Hindlimb muscle (tissue), 1 donor: ENCODE data around the gene KLK7. TPM values are rescaled to one million over a fixed set of nuclear protein-coding genes. Genes with fewer than 3 reads are reported as not detected.
"Not testable (repeated sequence)": the region's sequence is repeated elsewhere in the genome, so short reads cannot be mapped to it uniquely, and the experiment has no call there.

ENCODE experiments used
- DNase-seq: peaks from one replicate; pipeline ENCODE4 v3.0.0-alpha.2; 2013
- polyA plus RNA-seq: library from polyadenylated mRNA; unstranded; fragments of 120-200 nt; gene quantifications from one replicate; pipeline ENCODE4 v1.2.1, GENCODE V29; 2013; ENCODE audit not compliant: insufficient read length

The KLK7 gene
- polyA plus RNA-seq, 1 donor, result not detected

DNA sequence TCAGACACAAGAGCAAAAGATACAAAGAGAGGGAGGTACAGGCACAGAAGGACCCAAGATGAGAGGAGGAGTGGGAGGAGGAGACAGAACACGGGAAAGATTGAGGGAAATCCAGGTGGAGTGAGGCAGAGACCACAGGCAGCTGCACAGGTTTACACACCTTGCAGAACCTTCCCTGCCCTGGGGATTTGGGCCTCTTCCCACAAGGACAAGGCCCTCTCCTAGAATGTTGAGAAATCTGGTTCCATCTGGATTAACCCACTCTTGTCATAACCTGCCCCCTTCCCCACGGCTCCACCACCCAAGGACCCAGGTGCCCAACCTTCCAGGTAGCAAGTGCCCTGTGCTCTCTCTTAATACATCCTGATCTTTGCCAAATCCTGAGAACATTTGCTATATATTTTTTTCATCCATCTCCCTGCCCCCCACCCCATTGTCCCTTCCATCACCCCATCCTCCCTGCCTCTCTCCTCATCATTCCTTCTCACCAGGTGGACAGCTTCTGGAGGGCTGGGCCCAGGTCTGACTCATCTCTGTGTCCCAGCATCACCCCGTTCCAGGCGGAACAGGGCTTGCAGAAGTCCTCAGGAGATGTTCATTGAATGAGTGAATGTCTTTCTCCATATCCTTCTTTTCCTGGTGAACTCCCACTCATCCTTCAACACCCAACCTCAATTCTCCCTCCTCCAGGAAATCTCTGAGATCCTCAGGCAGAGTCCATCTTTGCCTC is 26.5 kb upstream of the KLK7 start:
- no peak for DNase-seq

DNA sequence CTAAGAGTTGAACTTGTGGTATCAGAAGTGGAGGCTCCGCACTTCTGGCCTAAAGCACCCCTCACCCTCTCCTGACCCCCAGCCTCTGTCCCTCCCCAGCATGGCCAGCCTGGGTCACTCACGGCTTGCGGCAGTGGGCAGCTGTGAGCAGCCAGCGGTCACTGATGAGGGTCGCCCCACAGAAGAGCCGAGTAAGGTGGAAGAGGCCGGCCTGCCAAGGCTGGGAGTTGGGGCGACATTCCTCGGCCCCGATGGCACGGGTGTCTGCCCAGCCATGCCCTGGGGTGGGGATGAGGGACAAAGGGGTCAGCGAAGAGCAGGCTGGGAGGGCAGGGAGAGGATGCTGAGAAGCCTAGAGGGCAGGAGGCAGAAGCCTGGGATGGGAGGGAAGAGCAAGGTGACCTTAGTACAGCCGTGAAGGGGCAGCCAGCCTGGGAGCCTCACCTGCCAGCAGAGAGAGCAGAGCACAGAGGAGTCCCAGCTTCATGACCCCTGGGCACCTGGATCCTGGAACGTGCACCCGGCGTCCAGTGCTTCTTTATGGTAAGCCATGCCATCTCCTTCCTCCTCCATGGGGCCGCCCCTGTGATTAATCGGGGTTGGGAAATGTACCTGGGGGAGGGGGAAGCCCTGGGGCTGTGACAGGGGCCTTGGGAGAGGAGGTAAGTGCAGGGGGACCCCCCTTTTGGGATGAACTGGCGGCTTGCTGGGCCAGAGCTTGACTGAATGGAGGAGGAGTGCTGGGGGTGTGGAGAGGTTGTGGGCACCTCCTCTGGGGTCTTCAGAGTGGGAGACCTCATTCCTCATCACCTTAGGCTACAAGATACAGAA is 25.6 kb upstream of the KLK7 start:
- DNase-seq, result no peak

GRCh38 chr19:51007488-51007887 is 23.8 kb upstream of the KLK7 start:
- no peak for DNase-seq

DNA sequence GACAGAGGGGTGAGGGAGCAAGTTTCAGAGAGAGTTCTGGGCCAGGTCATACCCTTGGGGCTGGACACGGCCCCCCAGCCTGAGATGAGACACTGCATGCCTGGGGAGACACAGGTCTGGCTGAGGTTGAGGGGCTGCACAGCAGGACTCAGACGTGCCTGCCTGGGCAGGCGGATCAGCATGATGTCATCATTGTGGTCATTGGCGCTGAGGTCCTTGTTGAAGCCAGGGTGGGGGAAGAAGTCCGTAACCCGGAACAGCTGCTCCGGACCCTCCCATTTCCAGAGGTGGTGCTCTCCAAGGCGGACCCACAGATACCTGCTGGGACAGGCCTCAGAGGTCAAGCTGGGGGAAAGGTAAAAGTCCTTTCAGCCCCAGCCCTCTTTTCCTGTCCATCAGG is 22.7 kb upstream of the KLK7 start:
- no peak for DNase-seq

DNA sequence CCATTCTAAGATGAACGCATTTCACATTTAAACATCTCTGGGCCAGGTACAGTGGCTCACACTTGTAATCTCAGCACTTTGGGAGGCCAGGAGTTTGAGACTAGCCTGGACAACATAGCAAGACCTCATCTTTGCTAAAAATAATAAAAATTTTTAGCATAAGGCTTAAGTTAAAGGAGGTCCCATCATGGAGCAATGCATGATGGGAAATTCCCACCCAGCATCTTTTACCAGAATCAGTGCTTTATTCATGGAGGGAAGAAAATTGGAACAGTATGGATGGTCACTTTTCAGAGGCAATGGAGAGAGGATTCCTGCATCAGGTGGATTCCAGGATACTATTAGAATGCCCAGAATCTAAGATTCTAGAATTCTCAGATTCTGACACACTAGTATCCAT is 21.5 kb upstream of the KLK7 start:
- no peak for DNase-seq

DNA sequence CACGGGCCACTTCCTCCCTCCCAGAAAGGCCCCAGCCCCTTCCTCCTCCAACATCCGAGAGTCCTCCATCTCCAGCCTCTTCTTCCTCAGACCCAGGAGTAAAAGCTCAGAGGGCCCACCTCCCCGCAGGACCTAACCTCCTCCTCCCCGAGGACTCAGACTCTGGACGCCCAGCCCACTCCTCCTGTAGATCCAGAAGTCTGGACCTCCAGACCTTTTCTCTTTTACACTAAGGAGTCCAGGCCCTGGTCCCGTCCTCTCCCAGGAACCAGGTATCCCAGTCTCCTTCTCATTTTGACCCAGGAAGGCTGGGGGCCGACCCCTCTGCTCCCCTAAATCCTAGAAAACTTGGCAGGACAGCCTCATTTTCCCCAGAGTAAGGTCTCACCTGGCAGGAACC is 19.6 kb upstream of the KLK7 start:
- DNase-seq, result no peak

DNA sequence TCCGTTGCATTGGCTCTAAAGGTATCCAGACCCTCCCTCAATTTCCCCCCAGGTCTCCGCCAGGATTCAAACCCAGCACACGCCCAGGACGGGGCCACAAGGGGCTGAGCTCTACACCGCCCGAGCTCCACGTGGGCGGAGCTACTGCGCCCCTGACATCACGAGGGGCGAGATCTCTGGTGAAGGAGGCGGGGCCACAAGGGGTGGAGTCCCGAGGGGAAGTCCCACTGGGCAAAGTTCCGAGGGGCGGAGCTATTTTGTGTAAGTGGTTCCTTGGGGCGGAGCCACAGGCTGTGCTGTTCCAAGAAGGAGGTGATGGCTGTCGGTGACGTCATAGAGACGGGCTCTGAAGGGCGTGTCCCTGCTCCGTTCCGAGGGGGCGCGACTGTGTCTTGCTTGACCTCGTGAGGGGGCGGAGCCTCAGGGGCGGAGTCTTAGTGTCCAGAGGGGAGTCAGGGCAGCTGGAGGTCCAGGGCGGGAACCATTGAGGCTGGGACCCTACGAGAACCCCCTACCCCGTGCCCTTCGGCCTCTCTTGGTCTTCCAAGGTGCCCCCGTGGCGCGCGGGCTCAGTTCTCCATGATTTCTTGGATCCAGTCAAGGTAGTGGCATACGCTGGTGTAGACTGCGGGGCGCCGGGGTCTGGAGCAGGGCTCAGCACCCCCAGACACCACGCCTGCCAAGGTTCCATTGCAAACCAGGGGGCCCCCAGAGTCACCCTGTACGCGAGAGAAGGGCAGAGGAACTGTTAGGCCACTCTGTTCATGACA is 19.0 kb upstream of the KLK7 start:
- DNase-seq, result no peak

DNA sequence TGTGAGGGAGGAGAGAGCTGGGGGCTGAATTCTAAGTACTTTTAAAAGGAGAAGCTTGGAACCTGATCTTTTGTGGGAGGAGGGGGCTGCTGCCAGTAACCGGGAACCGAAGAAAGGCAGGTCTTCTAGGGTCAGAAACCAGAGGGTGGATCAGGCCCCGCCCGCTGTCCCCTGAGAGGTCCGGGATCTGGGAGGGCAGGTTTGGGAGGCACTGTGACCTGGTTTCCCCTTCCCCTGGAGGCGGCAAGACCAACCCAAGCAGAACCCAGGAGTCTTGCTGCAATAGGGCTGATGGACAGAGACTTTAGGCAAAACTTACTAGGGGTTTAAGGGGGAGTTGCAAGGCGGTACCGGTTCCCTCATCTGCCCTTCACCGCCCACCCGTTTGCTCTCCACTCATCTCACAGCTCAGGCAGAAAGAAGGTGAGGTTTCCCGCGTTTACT is 18.4 kb upstream of the KLK7 start:
- DNase-seq, result no peak

- DNase-seq, result no peak
Observed at GRCh38 chr19:51001515-51001914, 17.8 kb upstream of the KLK7 start, which contains the start of gene KLK8. TSS of gene KLK8 (minus strand) at chr19:51001604. CDS start at chr19:51001167, 437 bp downstream.

GRCh38 chr19:51000981-51001380 is 17.3 kb upstream of the KLK7 start:
- DNase-seq, result no peak

DNA sequence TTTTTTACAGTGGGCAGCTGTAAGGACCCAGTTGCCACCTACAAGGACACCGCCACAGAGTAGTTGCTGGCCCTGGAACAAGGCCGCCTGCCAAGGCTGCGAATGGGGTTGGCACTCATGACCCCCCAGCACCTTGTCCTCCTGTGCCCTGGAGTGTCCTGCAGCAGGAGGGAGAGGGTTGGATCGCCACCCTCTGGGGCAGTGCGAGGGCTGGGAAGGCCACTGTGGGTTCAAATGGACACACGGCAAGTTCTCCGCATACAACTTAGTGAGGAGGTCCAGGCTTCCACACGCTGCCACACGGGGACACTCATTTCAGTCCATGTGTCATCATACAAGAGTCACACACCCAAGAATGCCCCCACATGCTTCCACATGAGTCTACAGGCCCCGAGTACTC is 16.7 kb upstream of the KLK7 start:
- no peak for DNase-seq

DNA sequence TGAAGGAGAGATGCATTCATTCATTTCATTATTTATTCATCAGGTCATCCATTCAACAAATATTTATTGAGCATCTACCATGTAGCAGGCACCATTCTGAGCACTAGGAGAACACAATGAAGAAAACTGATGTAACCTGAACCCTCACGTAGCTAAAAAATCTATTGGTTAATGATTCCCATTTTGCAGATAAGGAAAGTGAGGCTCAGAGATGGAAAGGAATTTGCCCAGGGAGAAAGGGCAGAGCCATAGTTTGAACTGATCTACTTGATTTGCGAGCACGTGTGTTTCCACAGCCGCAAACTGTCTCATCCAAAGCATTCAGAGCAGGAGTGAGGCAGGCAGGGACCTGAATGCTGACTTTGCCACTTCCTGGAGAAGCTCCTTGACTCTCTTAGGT is 15.0 kb upstream of the KLK7 start:
- no peak for DNase-seq

- DNase-seq, result no peak
Observed at GRCh38 chr19:50998061-50998460, 14.3 kb upstream of the KLK7 start.

DNA sequence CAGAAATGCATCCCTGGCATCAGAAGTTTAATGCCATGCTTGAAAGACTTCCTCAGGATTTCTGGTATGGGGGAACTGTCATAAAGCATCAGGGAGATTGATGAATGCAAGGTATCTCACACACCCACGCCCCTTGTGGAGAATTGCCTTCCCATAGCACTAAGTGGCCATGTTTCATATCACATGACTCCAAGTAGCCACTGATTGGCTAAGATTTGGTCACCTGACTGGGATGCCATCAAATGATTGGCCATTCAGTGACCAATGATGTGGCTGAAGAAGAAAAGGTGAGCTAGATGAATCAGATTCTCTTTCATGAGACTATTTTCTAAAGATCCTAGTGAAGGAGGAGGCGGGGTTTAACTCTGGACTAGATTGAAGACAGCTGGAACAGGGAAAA is 10.4 kb upstream of the KLK7 start:
- DNase-seq, result no peak

GRCh38 chr19:50992666-50993035 is 8.9 kb upstream of the KLK7 start:
- no peak for DNase-seq

- DNase-seq, result not testable (repeated sequence)
Observed at GRCh38 chr19:50984416-50984815, 699 bp upstream of the KLK7 start.

DNA sequence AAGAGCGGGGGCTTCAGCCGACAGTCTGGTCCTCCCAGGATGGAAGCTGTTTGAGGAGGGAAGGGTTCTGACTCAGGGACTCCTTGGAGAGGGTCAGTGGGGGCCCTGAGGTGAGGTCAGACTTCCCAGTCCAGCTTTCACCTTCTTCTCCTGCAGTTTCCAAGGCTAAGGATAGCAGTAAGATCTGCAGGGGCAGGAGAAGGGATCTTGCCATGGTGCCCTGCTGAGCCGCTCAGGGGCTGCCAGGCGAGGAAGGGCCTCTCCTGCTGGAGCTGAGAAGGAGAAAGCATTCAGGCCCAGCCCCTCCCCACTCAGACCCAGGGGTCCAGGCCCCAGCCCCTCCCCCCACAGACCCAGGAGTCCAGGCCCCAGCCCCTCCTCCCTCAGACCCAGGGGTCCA is 1.5 kb downstream of the KLK7 start:
- no peak for DNase-seq

DNA sequence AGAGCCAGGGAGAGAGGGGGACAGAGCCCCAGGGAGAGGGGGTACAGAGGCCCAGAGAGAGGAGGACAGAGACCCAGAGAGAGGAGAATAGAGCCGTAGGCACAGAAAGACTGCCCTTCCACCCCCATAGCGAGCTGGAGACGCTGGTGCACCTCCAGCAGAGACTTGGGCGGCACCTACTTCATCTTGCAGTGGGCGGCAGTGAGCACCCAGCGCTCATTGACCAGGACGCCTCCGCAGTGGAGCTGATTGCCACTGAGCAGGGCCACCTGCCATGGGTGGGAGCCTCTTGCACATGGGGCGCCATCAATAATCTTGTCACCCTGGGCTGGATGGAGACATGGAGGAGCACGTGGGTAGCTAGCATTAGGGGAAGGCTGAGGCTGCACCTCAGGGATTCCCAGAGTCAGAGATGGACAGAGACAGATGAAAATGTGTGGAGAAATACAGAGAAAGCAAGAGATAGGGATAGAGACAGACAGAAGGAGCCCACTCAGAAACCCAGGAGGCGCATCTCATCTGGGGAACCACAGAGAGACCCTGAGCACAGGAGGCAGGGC is 2.0 kb downstream of the KLK7 start:
- no peak for DNase-seq

DNA sequence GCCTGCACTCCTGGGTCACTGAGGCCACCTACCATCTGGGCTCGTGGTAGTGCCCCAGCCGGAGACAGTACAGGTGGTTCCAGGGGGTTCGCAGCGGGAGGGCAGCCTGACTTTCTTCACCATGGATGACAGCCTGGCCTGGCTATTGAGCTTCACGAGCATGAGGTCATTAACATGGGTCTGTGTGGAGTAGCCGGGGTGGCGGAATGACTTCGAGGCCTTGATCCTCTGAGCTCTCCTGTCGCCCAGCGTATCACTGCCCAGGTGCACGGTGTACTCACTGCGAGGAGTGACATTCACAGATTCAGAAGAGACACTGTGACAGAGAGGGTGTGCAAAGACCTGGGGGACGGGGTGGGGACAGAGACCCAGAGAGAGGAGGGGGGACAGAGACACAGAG is 3.5 kb downstream of the KLK7 start:
- DNase-seq, result no peak

DNA sequence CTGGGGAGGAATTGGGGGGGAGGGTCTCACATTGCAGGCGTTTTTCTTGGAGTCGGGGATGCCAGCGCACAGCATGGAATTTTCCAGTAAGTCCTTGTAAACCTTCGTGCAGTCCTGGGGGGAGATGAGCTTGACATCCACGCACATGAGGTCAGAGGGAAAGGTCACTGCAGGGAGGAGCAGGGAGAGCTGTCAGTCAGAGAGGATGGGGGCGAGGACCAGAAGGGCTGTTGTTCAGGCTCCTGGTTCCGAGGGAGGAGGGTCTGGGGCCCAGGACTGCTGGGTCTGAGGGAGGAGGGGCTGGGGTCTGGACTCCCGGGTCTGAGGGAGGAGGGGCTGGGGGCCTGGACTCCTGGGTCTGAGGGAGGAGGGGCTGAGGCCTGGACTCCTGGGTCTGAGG is 4.0 kb downstream of the KLK7 start:
- DNase-seq, result no peak

GRCh38 chr19:50978772-50979390 is 4.8 kb downstream of the KLK7 start:
- DNase-seq, result no peak

- no peak for DNase-seq
Observed at GRCh38 chr19:50977626-50978025, 6.1 kb downstream of the KLK7 start.

- DNase-seq, result no peak
Observed at GRCh38 chr19:50975766-50976165, 8.0 kb downstream of the KLK7 start.
